HG02852 (cell line): ENCODE results near the gene CHIC1.
"Not testable (repeated sequence)": the region's sequence is repeated elsewhere in the genome, so short reads cannot be mapped to it uniquely, and the experiment has no call there.

Source experiments
- ATAC-seq: cut with Tn5 transposase; IDR thresholded peaks from one replicate; pipeline ENCODE4 v1.9.1; 2021; ENCODE audit warnings: mild to moderate bottlenecking, moderate library complexity; ENCODE audit not compliant: unreplicated experiment

CHIC1 gene

GRCh38 chrX:73562984-73563737 lies at the start of gene CHIC1:
Gene CHIC1, plus strand, starts transcription at chrX:73563197. Its CDS starts 88 bp downstream, at chrX:73563285.
- ATAC-seq, result peak; percentile 58

GRCh38 chrX:73522823-73523222 lies 40.2 kb upstream of the CHIC1 start:
- not testable (repeated sequence) for ATAC-seq

GRCh38 chrX:73524906-73525305 lies 38.1 kb upstream of the CHIC1 start:
- no peak for ATAC-seq

GRCh38 chrX:73525928-73526690 lies 36.9 kb upstream of the CHIC1 start:
- no peak for ATAC-seq

GRCh38 chrX:73531655-73532054 lies 31.3 kb upstream of the CHIC1 start:
- not testable (repeated sequence) for ATAC-seq

- no peak for ATAC-seq
These were observed 6.8 kb upstream of the CHIC1 start for GRCh38 chrX:73556159-73556558.

- ATAC-seq, result no peak
These were observed 1.2 kb upstream of the CHIC1 start for GRCh38 chrX:73561801-73562200.

GRCh38 chrX:73562458-73562857 lies 539 bp upstream of the CHIC1 start:
- ATAC-seq, result peak; percentile 11

- peak; percentile 47 for ATAC-seq
These were observed 706 bp downstream of the CHIC1 start for GRCh38 chrX:73563738-73564068.

GRCh38 chrX:73577361-73577760 lies 14.4 kb downstream of the CHIC1 start:
- ATAC-seq, result no peak

- ATAC-seq, result no peak
These were observed 18.1 kb downstream of the CHIC1 start for GRCh38 chrX:73581002-73581628.

- ATAC-seq, result not testable (repeated sequence)
These were observed 34.8 kb downstream of the CHIC1 start for GRCh38 chrX:73597758-73598157.

- ATAC-seq, result no peak
These were observed 52.0 kb downstream of the CHIC1 start for GRCh38 chrX:73615022-73615421.

GRCh38 chrX:73641669-73642068 lies 78.7 kb downstream of the CHIC1 start:
- not testable (repeated sequence) for ATAC-seq

- peak; percentile 65 for ATAC-seq
These were observed 84.2 kb downstream of the CHIC1 start for GRCh38 chrX:73647212-73647611.

GRCh38 chrX:73647632-73648322 lies 84.8 kb downstream of the CHIC1 start:
- ATAC-seq, result peak; percentile 69

GRCh38 chrX:73661322-73661721 lies 98.3 kb downstream of the CHIC1 start:
- not testable (repeated sequence) for ATAC-seq

GRCh38 chrX:73668779-73669178 lies 105.8 kb downstream of the CHIC1 start:
- ATAC-seq, result no peak

GRCh38 chrX:73681408-73681807 lies 118.4 kb downstream of the CHIC1 start:
- no peak for ATAC-seq

GRCh38 chrX:73683236-73683859 lies 120.4 kb downstream of the CHIC1 start:
- no peak for ATAC-seq

GRCh38 chrX:73707014-73707413 lies 144.0 kb downstream of the CHIC1 start:
- not testable (repeated sequence) for ATAC-seq
